ENCODE data around the gene ZCCHC14.

- TF ChIP-seq, protein P1, sequence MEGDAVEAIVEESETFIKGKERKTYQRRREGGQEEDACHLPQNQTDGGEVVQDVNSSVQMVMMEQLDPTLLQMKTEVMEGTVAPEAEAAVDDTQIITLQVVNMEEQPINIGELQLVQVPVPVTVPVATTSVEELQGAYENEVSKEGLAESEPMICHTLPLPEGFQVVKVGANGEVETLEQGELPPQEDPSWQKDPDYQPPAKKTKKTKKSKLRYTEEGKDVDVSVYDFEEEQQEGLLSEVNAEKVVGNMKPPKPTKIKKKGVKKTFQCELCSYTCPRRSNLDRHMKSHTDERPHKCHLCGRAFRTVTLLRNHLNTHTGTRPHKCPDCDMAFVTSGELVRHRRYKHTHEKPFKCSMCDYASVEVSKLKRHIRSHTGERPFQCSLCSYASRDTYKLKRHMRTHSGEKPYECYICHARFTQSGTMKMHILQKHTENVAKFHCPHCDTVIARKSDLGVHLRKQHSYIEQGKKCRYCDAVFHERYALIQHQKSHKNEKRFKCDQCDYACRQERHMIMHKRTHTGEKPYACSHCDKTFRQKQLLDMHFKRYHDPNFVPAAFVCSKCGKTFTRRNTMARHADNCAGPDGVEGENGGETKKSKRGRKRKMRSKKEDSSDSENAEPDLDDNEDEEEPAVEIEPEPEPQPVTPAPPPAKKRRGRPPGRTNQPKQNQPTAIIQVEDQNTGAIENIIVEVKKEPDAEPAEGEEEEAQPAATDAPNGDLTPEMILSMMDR (IDR thresholded peaks at IDR 0.05) = no peak
- TF ChIP-seq POLR2A (IDR thresholded peaks at IDR 0.05) (no peak), EP300 (IDR thresholded peaks at IDR 0.05; ENCODE audit: low read depth) (no peak)
These were observed 49.0 kb upstream of the ZCCHC14 start for GRCh38 chr16:87541872-87542234.

Measured in transverse colon (tissue), 3 donors.